ENCODE data around the gene CDC42EP5.
"Not testable (repeated sequence)": the region's sequence is repeated elsewhere in the genome, so short reads cannot be mapped to it uniquely, and the experiment has no call there.

CDC42EP5 gene, protein sequence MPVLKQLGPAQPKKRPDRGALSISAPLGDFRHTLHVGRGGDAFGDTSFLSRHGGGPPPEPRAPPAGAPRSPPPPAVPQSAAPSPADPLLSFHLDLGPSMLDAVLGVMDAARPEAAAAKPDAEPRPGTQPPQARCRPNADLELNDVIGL

DNA sequence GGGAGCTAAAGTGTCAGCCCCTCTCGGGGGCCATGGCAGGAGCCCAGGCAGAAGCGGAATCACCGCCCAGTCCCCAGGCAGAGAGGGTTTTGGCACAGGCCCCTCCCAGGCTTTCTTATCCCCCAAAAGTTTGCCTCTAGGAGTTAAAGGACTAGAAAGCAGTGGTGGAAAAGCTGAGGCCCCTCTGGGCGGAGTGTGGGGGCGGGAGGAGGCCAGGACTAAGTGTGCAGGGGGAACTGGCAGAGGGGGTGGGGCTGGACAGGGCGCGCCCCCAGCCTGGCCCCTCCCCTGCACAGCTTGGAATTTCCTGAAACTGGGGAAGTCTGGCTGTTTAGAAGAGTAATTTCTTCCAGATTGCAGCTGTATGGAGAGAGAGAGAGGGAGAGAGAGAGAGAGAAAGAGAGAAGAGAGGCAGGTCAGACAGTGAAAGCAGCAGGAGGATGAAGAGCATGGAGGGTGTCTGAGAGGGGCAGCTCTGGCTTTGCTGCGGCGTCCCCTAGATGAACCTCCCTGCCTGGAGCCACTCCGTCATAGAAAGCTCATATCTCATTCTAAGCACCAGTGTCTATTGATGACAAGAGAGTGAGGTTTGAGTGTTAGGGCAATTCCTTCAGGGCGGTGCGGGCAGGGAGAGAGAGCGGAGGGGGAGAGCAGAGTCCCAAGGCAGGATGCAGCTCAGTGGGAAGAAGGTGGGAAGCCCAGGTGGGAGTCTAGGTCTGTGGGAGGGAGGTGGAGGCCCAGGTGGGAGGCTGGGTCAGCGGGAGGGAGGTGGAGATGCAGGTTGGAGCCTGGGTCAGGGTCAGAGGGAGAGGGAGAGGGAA, at the start of gene CDC42EP5:
Gene CDC42EP5, minus strand, starts transcription at position 226 of the 821 bp plus-strand sequence. CDS start 7,749 bp downstream, outside the sequence.
- no peak for DNase-seq (ENCODE audit: extremely low read depth in 1 of 2, low read depth in 1 of 2)

DNA sequence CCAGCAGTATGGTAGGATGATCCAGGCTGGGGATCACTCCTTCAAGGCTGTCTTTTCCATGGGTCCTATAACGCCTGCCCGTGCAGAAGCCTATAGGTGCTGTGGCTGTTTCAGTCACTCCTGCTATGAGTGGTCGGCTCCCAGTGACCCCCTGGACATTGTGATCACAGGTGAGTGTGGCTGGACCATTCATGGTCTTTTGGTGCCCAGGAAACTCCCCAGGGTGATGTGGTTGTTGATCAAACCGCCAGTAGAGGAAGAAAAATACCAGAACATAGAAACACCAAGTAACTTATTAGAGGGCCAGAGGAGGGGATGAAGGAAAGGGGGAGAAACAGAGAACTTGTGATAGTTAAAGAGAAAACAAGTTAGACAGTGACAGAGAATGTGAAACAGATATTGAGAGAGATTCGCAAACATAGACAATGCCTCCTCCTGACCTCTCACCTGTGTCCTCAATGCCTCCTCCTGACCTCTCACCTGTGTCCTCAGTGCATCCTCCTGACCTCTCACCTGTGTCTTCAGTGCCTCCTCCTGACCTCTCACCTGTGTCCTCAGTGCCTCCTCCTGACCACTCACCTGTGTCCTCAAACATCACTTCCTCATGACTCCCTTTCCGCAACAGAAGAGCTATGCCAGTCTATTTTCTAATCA, 48.9 kb upstream of the CDC42EP5 start:
- DNase-seq (ENCODE audit: extremely low read depth in 1 of 2, low read depth in 1 of 2), result no peak

DNA sequence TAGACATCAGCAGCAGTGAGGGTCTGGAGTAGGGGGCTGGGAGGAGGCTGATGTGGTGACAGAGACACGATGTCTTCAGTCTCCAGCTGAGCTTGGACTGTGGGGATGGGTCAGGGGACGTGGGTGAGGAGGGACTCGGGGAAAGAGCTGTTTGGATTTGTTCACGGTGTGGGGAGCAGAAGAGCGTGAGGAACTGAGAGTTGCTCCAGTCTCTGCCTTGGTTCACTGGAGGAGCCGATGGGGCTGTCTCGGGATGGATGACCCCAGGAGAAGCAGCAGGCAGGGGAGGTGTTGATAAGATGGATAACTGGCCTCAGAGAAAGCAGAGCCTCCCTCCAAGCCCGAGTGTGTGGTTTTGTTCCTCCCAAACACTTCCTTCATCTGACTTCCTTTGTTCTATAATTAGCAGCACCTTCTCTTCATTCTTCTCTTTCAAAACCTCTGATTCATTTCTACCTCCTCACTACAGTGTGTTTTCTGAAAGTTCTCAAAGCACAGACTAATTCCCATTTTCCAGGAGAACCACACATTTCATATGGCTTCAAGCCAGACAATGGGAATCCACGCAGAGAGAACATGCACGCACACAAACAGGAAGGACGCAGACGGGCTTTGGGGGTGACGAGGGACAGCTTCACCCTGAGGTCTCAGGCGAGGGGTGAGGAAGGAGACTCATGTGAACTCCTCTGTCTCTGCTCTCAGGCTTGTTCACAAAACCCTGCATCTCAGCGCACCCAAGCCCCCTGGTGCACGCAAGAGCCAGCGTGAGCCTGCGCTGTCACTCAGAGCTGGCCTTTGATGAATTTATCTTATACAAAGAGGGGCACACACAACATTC, 48.1 kb upstream of the CDC42EP5 start:
- no peak for DNase-seq (ENCODE audit: extremely low read depth in 1 of 2, low read depth in 1 of 2)

DNA sequence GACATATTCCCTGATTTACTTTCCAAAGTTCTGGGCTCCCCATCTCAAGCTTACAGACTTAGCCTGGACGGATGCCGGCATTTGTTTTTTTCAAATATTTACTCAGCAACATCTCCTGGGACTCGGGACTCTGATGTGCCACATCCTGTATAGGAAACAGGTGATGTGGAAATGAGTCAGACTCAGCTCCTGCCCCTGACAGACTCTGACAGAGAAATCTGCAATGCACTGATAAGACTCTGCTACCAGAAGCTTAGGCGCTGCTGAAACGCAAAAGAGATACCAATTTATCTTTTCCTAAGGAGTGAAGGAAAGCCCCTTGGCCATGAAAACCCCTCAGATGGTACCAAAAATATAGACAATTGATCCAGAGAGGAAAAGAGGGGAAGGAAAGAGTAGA, 45.7 kb upstream of the CDC42EP5 start:
- no peak for DNase-seq (ENCODE audit: extremely low read depth in 1 of 2, low read depth in 1 of 2)

DNA sequence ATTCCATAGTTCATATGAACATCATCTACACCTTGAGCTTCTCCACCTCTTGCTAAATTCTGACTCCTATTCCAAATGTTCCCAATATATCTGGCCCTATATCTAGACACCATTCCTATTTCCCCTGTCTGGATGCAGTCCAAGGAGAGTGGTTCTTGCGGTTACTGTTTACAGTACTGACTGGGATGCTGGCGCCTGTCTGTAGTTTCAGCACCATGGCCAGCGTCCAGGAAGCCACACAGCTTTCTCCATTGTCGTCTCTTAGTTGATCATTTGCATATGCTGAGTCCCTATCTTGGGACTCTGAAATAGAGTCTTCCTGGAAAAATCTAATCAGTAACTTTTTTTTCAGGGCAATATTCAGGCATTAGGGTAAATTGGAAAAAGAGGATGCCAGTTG, 44.4 kb upstream of the CDC42EP5 start:
- no peak for DNase-seq (ENCODE audit: extremely low read depth in 1 of 2, low read depth in 1 of 2)

DNA sequence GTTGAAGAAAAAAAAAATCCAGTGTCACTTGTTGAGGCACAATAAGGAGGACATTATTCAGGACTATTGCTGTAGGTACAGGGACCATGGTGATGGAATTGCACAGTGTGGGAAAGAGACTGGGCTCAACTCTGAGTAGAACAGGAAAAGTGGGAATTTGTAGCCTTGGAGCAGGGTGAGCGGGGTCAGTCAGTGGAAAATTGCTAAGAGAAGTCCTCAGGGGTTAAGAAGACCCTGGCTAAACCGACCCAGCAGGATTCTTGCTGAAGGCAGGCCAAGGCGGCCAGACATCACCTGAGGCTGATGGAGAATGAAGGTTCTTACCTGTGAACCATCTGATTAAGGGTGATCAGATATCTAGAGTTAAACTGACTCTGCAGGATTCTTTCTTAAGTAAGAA, 42.1 kb upstream of the CDC42EP5 start:
- DNase-seq (ENCODE audit: extremely low read depth in 1 of 2, low read depth in 1 of 2), result no peak

DNA sequence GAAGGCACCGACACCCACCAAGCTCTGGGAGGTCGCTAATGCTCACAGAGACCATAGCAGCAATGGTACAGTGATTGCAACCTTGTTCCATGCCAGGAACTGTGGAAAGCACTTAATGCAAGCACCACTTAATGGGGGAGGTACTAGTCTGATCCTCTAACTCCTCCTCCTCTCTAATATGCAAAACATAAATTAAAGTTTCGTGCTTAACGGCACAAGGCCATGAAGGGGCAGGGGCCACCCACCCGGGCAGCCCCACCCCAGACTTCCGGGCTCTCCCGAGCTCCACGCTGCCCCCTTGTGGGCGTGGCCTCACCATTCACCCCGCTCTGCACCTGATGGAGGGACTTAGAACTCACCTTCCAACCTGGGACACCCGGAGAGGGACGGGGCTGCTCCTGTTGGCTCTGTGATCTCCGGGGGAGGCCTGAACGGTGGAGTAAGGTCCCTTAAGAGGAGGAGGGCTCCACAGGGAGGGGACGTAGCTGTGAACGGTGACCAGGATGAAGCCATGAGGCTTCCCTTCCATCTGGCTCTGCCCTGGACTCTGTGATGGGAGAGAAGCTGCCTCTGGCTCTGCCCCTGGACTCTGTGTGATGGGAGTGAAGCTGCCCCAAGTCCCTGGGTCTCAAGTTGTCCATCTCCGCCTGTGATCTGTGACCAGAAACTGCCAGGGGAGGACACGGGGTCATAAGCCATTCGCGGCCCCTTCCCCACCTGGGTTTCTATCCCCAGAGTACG, 36.3 kb upstream of the CDC42EP5 start:
- not testable (repeated sequence) for DNase-seq (ENCODE audit: extremely low read depth in 1 of 2, low read depth in 1 of 2)

DNA sequence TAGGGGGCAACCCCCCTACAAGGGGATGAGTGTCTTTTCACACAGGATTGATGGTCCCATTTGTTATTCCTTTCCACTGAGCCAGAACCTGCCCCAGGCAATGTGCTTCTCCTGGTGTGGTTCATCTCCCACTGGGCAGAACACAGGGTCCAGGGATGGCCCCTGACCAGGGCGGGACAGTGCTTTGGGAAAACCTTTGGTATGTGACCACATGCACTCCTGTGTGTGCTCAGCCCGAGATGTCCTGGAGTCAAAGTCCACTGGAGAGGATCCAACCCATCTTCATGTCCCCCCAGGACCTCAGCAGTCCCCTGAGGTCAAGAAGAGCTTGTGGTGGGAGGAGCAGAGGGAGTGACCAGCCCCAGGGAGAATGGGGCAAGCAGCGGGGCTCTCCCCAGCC, 35.4 kb upstream of the CDC42EP5 start:
- not testable (repeated sequence) for DNase-seq (ENCODE audit: extremely low read depth in 1 of 2, low read depth in 1 of 2)

DNA sequence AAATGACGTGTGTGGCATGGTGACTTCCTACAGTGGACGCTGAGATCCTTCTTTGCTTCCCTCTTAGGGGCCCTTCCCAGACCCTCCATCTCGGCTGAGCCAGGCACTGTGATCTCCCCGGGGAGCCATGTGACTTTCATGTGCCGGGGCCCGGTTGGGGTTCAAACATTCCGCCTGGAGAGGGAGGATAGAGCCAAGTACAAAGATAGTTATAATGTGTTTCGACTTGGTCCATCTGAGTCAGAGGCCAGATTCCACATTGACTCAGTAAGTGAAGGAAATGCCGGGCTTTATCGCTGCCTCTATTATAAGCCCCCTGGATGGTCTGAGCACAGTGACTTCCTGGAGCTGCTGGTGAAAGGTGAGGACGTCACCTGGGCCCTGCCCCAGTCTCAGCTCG, 34.7 kb upstream of the CDC42EP5 start:
- DNase-seq (ENCODE audit: extremely low read depth in 1 of 2, low read depth in 1 of 2), result no peak

DNA sequence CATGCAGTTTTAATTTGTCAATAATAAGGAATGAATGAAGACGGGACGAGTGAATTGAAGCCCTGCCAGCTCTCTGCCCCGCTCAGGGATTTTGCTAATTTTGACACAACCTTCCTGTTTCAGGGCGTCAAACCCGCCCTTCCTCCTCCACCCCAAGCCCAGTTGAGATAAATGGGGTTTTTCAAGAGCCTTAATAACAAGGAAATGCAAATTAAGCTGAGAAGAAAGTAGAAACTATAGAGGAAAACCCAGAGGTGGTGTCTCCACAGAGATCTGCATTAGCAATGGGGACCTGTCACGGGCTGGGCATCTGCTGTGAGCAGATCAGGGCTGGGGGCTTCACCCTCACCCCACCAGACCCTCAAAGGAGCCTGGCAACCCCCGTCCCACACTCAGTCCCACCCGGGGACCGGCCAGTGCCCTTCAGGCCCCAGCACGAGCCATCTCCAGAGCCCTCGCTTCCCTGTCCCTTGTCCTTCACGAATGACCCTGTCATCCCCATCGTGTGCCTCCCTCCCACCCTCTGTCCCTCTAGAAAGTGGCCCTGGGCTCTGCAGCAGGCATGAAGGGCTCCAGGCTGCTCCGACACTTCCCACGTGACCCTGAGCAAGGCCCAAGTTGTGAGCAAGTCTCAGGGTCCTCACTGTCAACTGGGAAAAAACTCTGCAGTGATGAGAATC, 34.1 kb upstream of the CDC42EP5 start:
- not testable (repeated sequence) for DNase-seq (ENCODE audit: extremely low read depth in 1 of 2, low read depth in 1 of 2)

DNA sequence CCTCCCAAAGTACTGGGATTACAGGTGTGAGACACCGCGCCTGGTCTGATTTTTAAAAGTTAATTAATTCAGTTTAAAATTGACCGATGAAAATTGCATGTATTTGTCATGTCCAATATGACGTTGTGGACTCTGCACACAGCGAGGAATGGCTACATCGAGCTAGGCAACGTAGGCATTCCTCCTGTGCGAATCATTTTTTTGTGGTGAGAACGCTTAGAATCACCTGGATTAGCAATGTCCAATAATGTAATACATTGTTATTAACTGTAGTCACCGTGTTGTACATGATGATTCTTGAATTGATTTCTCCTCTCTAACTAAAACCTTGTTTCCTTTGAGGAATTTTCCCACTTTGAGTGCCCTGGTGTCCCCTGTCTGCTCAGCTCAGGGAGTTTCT, 33.0 kb upstream of the CDC42EP5 start:
- DNase-seq (ENCODE audit: extremely low read depth in 1 of 2, low read depth in 1 of 2), result no peak

DNA sequence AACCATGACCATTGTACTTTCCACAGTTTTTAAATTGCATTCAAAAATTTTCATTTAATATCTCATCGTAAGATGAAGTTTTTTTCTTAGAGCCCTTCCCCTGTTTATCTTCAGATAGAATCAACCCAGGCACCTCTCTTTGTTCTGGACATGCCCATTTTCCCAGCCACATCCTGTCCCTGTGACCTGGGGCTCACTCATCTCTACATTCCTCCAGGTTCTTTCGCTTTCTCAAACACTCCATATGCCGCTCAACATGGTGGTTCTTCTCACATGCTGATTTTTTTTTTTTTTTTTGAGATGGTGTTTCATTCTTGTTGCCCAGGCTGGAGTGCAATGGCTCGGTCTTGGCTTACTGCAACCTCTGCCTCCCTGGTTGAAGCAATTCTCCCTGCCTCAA, 32.4 kb upstream of the CDC42EP5 start:
- not testable (repeated sequence) for DNase-seq (ENCODE audit: extremely low read depth in 1 of 2, low read depth in 1 of 2)

DNA sequence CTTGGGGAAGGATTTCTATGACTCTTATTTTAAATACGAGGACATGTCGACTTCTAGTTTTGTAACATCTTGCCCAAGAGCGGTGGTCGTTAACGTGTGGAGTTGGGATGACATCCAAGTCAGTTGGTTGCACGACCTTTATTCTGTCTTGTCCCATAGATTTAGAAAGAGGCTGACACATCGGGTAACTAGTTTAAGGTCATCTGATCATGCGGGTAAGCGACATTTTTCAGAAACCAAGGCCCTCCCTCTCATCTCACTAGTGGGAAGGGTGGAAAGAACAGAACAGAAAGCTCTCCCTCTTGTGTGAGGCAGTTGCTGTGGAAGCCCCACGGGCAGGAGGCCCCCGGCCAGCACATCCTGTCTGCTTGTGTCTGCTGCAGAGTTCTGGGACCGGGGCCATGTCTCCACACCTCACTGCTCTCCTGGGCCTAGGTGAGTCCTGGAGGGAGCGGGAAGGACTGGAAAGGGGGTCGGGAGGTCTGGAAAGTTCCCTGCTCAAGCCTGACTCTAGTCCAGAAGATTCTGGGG, 29.5 kb upstream of the CDC42EP5 start, which contains the start of gene LAIR2:
Gene LAIR2, plus strand, starts transcription at position 314 of the 531 bp plus-strand sequence. Its CDS starts 88 bp downstream, at position 402.
- no peak for DNase-seq (ENCODE audit: extremely low read depth in 1 of 2, low read depth in 1 of 2)

DNA sequence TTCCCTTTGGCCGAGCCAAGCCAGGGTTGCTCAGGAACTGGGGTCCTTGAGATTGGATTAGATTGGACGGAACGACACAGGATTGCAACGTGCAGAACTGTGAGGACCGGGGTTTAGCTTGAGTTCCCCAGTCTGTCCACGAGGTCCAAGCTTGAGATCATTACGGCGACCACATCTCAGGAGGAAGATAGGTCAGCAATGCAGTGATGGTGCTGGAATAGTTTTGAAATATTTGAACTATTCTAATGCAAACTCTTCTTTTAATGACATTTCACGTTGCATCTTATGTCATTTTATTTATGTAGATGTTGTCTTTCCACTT, 25.3 kb upstream of the CDC42EP5 start:
- not testable (repeated sequence) for DNase-seq (ENCODE audit: extremely low read depth in 1 of 2, low read depth in 1 of 2)

DNA sequence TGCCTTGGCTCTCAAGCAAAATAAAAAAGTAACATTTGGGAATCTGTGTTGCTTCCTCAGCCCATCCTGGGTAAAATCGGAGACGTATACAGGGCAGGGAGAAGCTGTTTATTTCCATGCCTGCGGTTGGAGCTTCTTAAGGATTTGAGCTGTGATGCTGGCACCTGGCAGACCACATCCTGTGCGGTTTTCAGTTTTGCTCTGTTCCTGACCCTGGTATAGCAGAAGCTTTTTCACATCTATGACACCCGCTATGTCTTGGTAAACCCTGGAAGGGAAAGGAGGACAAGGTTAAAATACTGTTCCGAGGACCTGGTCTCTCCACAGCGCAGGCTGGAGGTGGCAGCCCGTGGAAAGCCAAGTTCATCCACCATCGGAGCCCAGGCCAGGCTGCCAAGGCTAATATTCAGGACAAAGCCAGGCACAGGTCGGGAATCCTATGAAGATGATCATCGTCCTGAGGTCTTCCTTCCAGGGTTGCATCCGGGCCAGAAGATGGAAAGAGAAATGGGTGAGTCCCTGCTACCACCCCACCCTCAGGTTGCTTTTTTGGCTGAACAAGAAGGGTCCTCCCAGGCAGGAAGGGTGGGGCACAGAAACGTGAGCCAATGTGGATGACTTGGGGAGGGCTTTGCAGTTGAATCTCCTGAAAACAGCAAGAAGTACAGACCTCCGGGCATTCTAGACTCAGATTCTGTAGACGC, 24.8 kb upstream of the CDC42EP5 start:
- DNase-seq (ENCODE audit: extremely low read depth in 1 of 2, low read depth in 1 of 2), result not testable (repeated sequence)

DNA sequence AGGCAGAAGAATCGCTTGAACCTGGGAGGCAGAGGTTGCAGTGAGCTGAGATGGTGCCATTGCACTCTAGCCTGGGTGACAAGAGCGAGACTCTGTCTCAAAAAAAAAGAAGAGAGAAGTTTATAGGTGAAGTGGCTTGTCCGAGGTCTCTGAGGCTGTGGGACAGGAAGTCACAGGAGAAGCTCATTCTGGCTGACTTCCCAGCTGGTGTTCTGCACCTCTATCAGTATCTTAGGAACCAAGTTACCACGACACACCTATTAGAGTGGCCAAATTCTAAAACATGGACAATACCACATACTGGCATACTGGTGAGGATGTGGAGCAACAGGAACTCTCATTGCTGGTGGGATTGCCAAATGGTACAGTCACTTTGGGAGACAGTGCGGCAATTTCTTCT, 22.2 kb upstream of the CDC42EP5 start:
- not testable (repeated sequence) for DNase-seq (ENCODE audit: extremely low read depth in 1 of 2, low read depth in 1 of 2)

DNA sequence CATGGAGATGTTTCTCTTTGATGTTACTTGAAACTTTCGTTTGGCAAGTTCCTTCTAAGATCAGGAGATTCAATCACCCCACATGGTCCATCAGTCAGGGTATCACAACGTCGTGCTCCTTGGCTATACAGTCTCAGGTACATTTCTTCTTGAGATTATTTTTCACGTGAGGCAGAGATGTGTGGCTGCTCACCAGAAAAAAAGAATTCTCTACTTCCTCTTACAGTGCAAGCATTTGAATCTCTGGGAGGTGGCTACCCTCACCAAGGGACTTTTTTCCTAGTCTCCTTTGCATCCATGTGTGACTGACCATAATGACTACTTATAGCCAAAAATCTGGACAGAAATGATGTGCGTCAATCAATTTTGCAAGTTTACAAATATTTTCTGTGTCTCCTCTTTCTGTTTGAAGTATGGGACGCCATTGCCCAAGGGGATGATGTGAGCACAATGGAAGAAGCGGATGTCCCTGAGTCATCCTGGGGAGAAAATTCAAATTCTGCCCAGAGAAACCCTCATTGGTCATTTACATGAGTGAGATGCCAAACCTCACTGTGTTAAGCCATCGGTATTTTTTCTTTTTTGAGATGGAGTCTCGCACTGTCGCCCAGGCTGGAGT, 21.0 kb upstream of the CDC42EP5 start:
- no peak for DNase-seq (ENCODE audit: extremely low read depth in 1 of 2, low read depth in 1 of 2)

DNA sequence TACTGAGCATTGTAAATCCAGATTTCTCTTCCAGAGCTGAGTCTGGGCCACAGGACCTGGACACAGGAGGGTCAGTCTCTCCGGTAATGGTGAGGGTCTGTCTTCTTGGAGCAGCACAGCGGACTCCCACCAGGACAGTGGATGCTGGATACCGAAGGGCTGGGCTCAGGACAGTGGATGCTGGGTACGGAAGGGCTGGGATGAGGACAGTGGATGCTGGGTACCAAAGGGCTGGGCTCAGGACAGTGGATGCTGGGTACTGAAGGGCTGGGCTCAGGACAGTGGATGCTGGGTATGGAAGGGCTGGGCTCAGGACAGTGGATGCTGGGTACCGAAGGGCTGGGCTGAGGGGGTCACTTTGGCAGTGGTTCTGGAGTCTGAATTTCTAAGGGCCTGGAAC, 20.0 kb upstream of the CDC42EP5 start:
- not testable (repeated sequence) for DNase-seq (ENCODE audit: extremely low read depth in 1 of 2, low read depth in 1 of 2)

DNA sequence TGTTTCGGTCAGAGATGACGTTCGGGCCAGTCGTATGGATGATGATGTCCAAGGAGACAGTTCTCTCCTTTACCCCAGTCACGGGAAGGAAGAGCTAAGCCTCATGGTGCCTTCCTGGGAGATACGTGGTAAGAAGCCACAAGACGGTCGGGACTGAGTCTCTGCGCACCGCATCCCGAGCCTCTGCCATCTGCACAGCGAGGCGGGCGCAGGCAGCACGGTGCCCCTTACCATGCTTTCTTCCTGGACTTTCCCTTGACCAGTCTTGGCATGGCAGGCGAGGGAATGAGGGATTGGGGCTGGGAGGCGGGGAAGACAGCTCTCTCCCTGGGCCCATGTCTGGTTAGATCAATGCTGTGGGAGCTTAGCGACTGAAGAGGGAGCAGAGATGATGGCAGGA, 19.5 kb upstream of the CDC42EP5 start:
- no peak for DNase-seq (ENCODE audit: extremely low read depth in 1 of 2, low read depth in 1 of 2)
